Lower lobe of right lung (tissue), 2 donors: ENCODE measurements around the gene MOBP. TPM values are rescaled to one million over a fixed set of nuclear protein-coding genes. Genes with fewer than 3 reads are reported as not detected.

Source experiments
- ATAC-seq, 2 donors: fragments of 200-7000 bp; cut with Tn5 transposase; one replicate each; pipeline ENCODE4 v1.9.1; 2020 to 2022; ENCODE audit warnings: mild to moderate bottlenecking in 2 of 2, moderate library complexity in 2 of 2
- DNase-seq: peaks from one replicate; pipeline ENCODE4 v3.0.0-alpha.2; 2020
- H3K27ac ChIP-seq: fragments of 200-600 bp; one replicate; pipeline ENCODE4 v1.8.0; 2022
- H3K27me3 ChIP-seq: fragments of 200-600 bp; one replicate; pipeline ENCODE4 v1.8.0; 2022; ENCODE audit warnings: low read depth
- H3K36me3 ChIP-seq: fragments of 200-600 bp; one replicate; pipeline ENCODE4 v1.8.0; 2022; ENCODE audit warnings: mild to moderate bottlenecking
- H3K4me1 ChIP-seq: fragments of 200-600 bp; one replicate; pipeline ENCODE4 v1.8.0; 2022
- H3K4me3 ChIP-seq: fragments of 200-600 bp; one replicate; pipeline ENCODE4 v1.8.0; 2022; ENCODE audit warnings: mild to moderate bottlenecking
- H3K9me3 ChIP-seq: fragments of 200-600 bp; one replicate; pipeline ENCODE4 v1.8.0; 2022
- intact Hi-C: fragments of 100-400 bp; cut with DNase I; formaldehyde crosslinking; loops from one replicate; pipeline ENCODE4 v1.11.0; 2022
- total RNA-seq: library from RNA; stranded (reverse); fragmentation: NEBNext Ultra II Directional; extraction: Animal tissue kit (Norgen Biotek cat#: 25700); gene quantifications from one replicate; pipeline ENCODE4 v1.2.1, GENCODE V29; 2021
- TF ChIP-seq, protein P1 (sequence below): fragments of 200-600 bp; IDR thresholded peaks from one replicate; pipeline ENCODE4 v1.8.0; 2022; ENCODE audit warnings: antibody characterized with exemption, mild to moderate bottlenecking
- donor health status: DM: no; HTN: yes; CAD: no; lungs with severe emphysema.

Gene MOBP
- total RNA-seq, 1 donor from 2014 or later: 0.18 TPM

DNA sequence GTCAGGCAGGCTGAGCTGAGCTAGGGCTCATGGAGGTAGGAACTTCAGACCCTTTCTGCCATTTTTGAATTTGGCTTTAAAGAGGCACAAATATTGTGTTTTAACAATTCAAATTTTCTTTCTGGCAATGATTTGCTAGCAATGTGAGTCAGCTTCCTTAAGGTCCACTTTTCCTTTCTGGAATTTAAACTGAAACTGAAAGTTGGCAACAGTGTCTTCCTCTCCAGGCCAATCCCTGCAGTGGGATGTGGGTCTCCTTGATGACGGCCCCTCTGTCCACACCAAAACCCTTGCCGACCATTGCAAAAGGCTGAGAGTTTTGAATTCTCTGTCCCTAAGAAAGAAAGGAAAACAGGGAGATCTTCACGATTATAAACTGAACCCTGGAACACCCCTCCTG lies 33.8 kb upstream of the MOBP start:
- Histone ChIP-seq H3K36me3 (no peaks in the 10 kb centered on the region), H3K27ac (peak overlapping the region; percentile 56), H3K4me3 (no peak overlapping the region), H3K9me3 (no peaks in the 10 kb centered on the region), H3K27me3 (no peaks in the 10 kb centered on the region), H3K4me1 (peaks cover 6% of the 10 kb centered on the region)
- TF ChIP-seq, protein P1, sequence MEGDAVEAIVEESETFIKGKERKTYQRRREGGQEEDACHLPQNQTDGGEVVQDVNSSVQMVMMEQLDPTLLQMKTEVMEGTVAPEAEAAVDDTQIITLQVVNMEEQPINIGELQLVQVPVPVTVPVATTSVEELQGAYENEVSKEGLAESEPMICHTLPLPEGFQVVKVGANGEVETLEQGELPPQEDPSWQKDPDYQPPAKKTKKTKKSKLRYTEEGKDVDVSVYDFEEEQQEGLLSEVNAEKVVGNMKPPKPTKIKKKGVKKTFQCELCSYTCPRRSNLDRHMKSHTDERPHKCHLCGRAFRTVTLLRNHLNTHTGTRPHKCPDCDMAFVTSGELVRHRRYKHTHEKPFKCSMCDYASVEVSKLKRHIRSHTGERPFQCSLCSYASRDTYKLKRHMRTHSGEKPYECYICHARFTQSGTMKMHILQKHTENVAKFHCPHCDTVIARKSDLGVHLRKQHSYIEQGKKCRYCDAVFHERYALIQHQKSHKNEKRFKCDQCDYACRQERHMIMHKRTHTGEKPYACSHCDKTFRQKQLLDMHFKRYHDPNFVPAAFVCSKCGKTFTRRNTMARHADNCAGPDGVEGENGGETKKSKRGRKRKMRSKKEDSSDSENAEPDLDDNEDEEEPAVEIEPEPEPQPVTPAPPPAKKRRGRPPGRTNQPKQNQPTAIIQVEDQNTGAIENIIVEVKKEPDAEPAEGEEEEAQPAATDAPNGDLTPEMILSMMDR: no peak
- intact Hi-C loops: no loop called here
- ATAC-seq: peak; percentile 26 to 72
- DNase-seq: no peak

GRCh38 chr3:39434574-39434973 lies 32.9 kb upstream of the MOBP start:
- H3K4me1 ChIP-seq: peaks cover 6% of the 10 kb centered on the region
- no peaks in the 10 kb centered on the region for H3K27me3 ChIP-seq
- no peak overlapping the region for H3K27ac ChIP-seq
- DNase-seq (no peak), ATAC-seq (peak in 1 of 2 donors; percentile 31)
- TF ChIP-seq, protein P1: no peak
- H3K36me3 ChIP-seq: no peaks in the 10 kb centered on the region
- H3K9me3 ChIP-seq: no peaks in the 10 kb centered on the region
- no peak overlapping the region for H3K4me3 ChIP-seq
- intact Hi-C loops: no loop called here

DNA sequence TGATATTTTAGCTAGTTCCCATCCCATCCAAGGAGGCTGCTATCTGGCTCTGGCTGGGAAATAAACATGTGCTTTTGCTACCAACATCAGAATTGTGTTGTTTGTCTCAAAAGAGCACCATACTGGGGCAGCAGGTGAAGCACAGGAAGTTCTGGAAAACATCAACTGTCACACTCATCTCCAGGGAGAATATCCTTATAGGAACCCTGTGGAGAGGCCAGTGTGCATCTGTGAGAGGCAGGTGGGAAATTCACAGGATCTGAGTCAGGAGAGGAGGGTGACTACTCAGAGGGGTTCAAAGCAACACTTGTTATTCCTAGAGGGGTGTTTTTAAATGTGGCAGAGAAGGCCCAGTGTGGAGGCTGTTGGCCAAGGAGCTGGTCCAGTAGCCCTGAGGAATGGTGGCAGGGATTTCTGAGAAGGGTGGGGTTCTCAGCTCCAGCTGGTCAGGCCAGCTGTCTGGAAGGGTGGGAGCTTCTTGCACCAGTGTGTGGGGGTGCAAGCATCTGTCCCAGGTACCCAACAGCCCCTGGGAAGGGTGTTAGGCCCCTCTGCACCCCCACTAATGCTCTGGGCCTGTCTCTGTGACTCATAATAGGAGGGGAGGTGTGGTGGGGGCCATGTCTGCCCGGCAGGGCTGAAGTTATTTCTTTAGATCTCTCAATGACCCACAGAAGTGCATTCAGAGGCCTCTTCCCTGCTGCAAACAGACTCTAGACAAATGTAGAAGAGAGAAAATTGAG lies 32.3 kb upstream of the MOBP start:
- ATAC-seq: no peak
- Histone ChIP-seq H3K27me3 (no peaks in the 10 kb centered on the region), H3K4me1 (peaks cover 6% of the 10 kb centered on the region), H3K4me3 (no peak overlapping the region), H3K36me3 (no peaks in the 10 kb centered on the region), H3K27ac (no peak overlapping the region), H3K9me3 (no peaks in the 10 kb centered on the region)
- DNase-seq: no peak
- intact Hi-C loops: no loop called here
- TF ChIP-seq, protein P1: no peak

DNA sequence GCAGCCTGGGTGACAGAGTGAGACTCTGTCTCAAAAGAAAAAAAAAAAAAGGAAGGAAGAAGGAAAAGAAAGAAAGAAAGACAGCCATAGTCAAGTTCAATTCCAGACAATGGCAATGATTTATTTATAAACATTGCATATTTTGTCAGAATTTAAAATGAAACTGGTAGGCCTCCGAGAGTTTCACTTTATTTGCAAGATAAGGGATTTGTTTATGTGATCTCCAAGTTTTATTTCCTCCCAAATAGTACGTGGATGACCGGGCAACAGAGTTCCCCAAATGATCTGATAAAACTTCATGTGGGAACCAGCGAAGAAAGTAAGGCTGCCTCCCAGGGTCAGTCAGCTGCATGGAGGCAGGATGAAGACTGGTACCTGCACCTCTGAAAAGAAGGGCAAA lies 28.6 kb upstream of the MOBP start:
- intact Hi-C loops: no loop called here
- DNase-seq (no peak), ATAC-seq (no peak)
- no peak overlapping the region for H3K4me3 ChIP-seq
- TF ChIP-seq, protein P1: no peak
- no peaks in the 10 kb centered on the region for H3K9me3 ChIP-seq
- no peaks in the 10 kb centered on the region for H3K4me1 ChIP-seq
- no peaks in the 10 kb centered on the region for H3K36me3 ChIP-seq
- no peak overlapping the region for H3K27ac ChIP-seq
- no peaks in the 10 kb centered on the region for H3K27me3 ChIP-seq

DNA sequence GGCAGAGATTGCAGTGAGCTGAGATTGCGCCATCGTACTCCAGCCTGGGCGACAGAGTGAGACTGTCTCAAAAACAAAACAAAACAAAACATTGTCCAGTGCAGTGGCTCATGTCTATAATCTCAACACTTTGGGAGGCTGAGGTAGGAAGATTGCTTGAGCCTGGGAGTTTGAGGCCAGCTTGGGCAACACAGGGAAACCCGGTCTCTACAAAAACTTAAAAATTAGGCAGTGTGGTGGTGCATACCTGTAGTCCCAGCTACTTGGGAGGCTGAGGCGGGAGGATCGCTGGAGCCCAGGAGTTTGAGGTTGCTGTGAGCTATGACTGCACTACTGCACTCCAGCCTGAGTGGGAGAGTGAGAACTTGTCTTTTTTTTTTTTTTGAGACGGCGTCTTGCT lies 27.2 kb upstream of the MOBP start:
- intact Hi-C loops: no loop called here
- Histone ChIP-seq H3K27me3 (no peaks in the 10 kb centered on the region), H3K9me3 (no peaks in the 10 kb centered on the region), H3K27ac (no peak overlapping the region), H3K4me3 (no peak overlapping the region), H3K4me1 (no peaks in the 10 kb centered on the region), H3K36me3 (no peaks in the 10 kb centered on the region)
- TF ChIP-seq, protein P1: no peak
- DNase-seq: no peak
- ATAC-seq: no peak
